HUES48 (cell line): ENCODE results near the gene SEPTIN1.

Source experiments
- H3K27ac ChIP-seq: one replicate; pipeline ENCODE4 v1.7.0; 2013; ENCODE audit warnings: low read depth, low read length, inconsistent platforms
- H3K27me3 ChIP-seq: 2 replicates; pipeline ENCODE4 v1.6.1; 2013; ENCODE audit warnings: mild to moderate bottlenecking, low read length; ENCODE audit not compliant: control insufficient read depth, insufficient read depth
- H3K36me3 ChIP-seq: 2 replicates; pipeline ENCODE4 v1.6.1; 2013; ENCODE audit warnings: low read length; ENCODE audit not compliant: control insufficient read depth, insufficient read depth
- H3K4me1 ChIP-seq: 2 replicates; pipeline ENCODE4 v1.6.1; 2013; ENCODE audit warnings: mild to moderate bottlenecking, low read length; ENCODE audit not compliant: control insufficient read depth, insufficient read depth
- H3K4me3 ChIP-seq: 2 replicates; pipeline ENCODE4 v1.5.1; 2013; ENCODE audit warnings: mild to moderate bottlenecking, low read depth, low read length
- H3K9ac ChIP-seq: 2 replicates; pipeline ENCODE4 v1.6.1; 2013; ENCODE audit warnings: mild to moderate bottlenecking, low read depth, low read length, moderate library complexity
- H3K9me3 ChIP-seq: 2 replicates; pipeline ENCODE4 v1.6.1; 2013; ENCODE audit warnings: low read length; ENCODE audit not compliant: control insufficient read depth, insufficient read depth

The SEPTIN1 gene, protein sequence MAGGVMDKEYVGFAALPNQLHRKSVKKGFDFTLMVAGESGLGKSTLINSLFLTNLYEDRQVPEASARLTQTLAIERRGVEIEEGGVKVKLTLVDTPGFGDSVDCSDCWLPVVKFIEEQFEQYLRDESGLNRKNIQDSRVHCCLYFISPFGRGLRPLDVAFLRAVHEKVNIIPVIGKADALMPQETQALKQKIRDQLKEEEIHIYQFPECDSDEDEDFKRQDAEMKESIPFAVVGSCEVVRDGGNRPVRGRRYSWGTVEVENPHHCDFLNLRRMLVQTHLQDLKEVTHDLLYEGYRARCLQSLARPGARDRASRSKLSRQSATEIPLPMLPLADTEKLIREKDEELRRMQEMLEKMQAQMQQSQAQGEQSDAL

DNA sequence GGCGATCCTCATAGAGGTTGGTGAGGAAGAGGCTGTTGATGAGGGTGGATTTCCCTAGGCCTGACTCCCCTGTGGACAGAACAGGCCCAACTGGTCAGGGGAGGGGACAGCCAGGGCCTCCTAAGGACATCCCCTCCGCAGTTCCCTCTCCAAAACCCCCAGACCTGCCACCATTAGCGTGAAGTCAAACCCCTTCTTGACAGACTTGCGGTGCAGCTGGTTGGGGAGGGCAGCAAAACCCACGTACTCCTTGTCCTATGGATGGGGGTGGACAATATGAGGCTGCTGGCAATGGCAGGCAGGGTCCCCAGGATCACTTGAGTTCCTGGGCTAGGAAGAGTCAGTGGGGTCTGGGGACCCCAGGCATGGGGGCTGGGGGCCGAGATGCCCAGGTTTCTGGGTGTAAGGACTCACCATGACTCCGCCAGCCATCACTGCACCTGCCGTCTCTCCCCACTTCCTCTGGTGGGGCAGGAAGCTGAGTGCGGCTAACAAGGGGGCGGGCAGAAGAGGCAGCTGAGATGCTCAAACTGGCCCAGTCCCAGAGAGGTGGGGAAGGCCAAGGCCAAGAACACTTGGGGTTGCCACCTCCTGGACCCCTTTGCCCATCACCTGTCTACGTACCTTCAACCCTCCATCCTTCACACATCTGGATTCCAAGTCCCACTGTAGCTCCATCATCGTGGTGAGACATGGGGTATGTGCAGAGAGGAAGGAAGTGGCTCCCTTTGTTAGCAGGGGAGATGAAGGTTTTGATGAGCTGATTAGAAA lies at the start of gene SEPTIN1:
Gene SEPTIN1, minus strand, starts transcription at position 451 of the 771 bp plus-strand sequence. Its CDS starts 19 bp downstream, at position 432.
- H3K36me3 ChIP-seq, result no peaks in the 10 kb centered on the region
- H3K4me3 ChIP-seq, result no peak within 1 kb of the TSS
- no peaks in the 10 kb centered on the region for H3K9me3 ChIP-seq
- H3K4me1 ChIP-seq, result peaks cover 2% of the 10 kb centered on the region
- peak within 1 kb of the TSS; percentile 12 for H3K27ac ChIP-seq
- H3K9ac ChIP-seq, result no peak within 1 kb of the TSS
- H3K27me3 ChIP-seq, result no peaks in the 10 kb centered on the region

DNA sequence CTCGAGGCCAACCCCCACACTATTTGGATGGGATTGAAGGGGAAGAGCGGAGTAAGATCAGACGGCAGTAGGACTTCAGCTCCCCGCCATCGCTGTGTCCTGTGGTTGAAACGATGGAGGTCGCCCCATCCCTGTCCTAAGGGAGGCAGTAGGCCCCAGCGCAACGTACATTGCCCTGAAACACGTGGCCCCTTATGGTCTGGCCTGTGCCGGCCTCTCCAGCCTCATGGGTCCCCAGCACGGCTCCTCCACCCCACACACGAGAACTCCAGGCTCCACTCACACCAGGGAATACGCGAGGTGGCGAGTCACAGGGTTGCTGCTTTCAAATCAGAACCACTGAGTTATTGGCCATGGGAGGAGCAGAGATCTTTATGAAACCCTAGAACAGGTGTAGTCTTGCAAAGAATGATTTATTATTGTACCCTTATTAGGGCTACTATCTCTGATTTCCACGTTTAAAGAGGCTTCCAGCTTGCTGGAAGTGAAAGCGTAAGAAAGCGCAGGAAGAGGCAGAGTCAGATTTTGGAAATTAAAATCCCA lies 48.1 kb upstream of the SEPTIN1 start:
- H3K9me3 ChIP-seq, result no peaks in the 10 kb centered on the region
- H3K27me3 ChIP-seq, result no peaks in the 10 kb centered on the region
- H3K4me1 ChIP-seq, result peaks cover 5% of the 10 kb centered on the region; the same call in 1 of the 2 replicates
- no peak overlapping the region for H3K27ac ChIP-seq
- H3K36me3 ChIP-seq, result peaks cover 17% of the 10 kb centered on the region
- H3K9ac ChIP-seq, result peak overlapping the region; percentile 25
- peak overlapping the region; percentile 33; the same call in 1 of the 2 replicates for H3K4me3 ChIP-seq

DNA sequence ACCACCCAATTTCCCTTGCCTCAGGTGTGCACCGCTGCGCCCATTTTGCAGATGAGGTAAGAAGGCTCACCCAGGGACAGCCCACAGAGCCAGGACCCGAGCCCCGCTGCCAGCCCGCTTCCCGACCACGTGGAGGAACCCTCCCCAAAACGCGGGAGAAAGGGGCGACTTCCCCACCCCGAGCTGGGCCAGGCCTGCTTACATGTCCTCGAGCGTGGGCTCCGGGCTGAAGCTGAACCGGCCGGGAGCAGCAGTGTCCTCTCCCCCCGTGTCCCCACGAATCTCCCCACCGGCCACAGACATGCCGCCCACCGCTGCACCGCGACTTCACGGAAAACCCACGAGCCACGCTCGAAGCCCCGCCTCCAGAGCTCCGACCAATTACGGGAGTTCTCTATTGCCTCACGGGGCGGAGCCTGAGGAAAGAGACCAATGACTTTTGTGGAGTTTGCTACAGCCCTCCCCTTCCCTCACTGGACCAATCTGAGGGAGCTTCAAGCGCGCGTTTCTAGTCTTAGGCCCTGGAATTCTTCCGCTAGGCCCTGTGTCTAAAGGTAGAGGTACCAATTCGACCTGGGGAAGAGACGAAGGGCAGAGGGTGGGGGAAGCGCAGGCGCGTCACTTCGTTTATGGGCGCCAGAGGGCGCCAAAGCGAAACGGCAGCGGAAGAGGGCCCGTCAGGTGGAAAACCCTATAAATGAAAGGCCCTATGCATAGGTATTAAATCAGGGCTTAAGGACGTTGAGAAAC lies 47.5 kb upstream of the SEPTIN1 start, which contains the start of gene DCTPP1:
Gene DCTPP1, minus strand, starts transcription at position 353 of the 750 bp plus-strand sequence. Its CDS starts 50 bp downstream, at position 303.
- Histone ChIP-seq H3K4me1 (peaks cover 5% of the 10 kb centered on the region; the same call in 1 of the 2 replicates), H3K36me3 (peaks cover 18% of the 10 kb centered on the region), H3K27me3 (no peaks in the 10 kb centered on the region), H3K4me3 (peak within 1 kb of the TSS; percentile 77), H3K9me3 (no peaks in the 10 kb centered on the region), H3K27ac (peak within 1 kb of the TSS; percentile 16), H3K9ac (peak within 1 kb of the TSS; percentile 39)

DNA sequence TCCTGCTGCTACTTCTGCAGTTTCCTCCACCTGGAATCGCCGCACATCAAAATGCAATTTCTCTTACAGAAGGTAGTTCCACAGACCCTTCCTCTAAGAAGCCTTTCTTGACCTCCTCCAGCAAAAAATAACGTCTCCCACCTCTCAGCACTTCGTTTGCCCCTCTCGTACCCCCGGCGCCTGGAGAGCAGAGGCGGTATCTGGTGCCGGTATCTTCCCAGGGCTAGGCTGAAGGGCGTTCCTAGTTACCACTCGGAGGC lies 47.0 kb upstream of the SEPTIN1 start:
- Histone ChIP-seq H3K27ac (peak overlapping the region; percentile 16), H3K4me3 (peak overlapping the region; percentile 77), H3K27me3 (no peaks in the 10 kb centered on the region), H3K36me3 (peaks cover 23% of the 10 kb centered on the region), H3K9me3 (no peaks in the 10 kb centered on the region), H3K9ac (peak overlapping the region; percentile 39), H3K4me1 (peaks cover 5% of the 10 kb centered on the region; the same call in 1 of the 2 replicates)

DNA sequence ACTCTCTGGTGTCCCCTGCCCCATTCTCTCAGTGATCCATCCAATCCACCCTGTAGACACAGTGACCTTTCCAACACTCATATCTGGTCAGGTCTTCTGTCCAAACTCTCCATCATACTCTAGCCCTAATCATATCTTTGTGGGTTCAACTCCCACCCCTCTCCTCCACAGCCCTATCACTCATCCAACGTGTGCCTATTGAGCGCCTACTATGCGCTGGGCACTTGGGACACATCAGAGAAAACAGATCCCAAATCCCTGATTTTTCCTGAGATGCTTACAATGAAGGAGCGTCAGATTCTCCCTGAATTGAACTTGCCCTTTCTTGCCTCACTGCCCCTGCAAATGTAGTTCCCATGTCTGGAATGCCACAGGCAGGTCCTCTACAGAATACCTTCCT lies 45.7 kb upstream of the SEPTIN1 start:
- H3K36me3 ChIP-seq, result peaks cover 34% of the 10 kb centered on the region
- H3K27me3 ChIP-seq, result no peaks in the 10 kb centered on the region
- no peak overlapping the region for H3K27ac ChIP-seq
- H3K9ac ChIP-seq, result no peak overlapping the region
- no peak overlapping the region for H3K4me3 ChIP-seq
- H3K4me1 ChIP-seq, result peaks cover 5% of the 10 kb centered on the region; the same call in 1 of the 2 replicates
- H3K9me3 ChIP-seq, result no peaks in the 10 kb centered on the region

DNA sequence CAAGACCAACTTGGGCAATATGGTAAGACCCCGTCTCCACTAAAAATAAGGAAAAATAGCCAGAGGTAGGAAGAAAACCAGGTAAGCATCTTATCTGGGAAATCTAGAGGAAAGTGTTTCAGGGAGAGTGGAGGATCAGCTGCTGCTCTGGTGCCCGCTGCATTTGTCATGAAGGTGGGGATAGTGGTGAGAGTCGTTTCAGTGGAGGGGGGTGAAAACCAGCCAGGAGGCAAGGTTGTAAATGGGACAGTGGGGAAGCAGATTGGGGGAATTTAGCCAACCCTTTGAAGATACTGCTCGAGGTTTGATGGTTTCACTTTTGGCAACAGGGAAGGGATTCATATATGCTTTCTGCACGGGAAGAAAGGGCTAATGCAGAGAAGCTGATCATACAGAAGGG lies 38.6 kb upstream of the SEPTIN1 start:
- H3K9ac ChIP-seq, result no peak overlapping the region
- no peaks in the 10 kb centered on the region for H3K27me3 ChIP-seq
- no peak overlapping the region for H3K4me3 ChIP-seq
- H3K4me1 ChIP-seq, result peaks cover 5% of the 10 kb centered on the region
- H3K36me3 ChIP-seq, result peaks cover 47% of the 10 kb centered on the region
- H3K27ac ChIP-seq, result no peak overlapping the region
- H3K9me3 ChIP-seq, result no peaks in the 10 kb centered on the region

DNA sequence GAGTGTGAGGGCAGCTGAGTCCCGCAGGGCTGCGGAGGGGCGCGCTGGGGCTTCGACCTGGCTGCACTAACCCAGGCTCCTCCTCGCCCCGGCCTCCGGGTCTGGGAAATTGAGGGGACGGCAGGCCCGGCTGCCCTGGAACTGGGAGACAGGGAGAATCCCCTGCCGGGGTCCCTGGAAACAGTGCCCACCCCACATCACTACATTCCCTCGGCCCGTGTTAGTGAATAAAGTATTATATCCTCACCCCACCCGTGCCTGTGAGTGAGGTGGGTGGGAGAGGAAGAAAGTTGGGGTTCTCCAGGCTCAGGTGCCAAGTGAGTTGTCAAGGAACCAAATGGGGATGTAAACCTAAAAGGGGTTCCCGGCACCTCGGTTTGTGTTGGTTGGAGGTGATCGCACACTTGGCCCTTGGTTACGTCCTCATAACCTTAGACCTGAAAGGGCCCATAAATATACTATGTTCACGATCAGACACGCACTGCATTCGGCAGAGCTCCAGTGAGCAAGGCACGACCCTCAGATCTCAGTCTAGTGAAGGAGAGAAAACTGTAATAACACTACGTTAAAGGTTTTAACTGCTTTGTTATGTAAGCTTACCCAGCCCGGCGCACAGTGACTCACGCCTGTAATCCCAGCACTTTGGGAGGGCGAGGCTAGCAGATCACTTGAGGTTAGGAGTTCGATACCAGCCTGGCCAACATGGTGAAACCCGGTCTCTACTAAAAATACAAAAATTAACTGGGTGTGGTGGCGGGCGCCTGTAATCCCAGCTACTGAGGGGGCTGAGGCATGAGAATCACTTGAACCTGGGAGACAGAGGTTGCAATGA lies 36.2 kb upstream of the SEPTIN1 start:
- peak overlapping the region; percentile 76 for H3K27ac ChIP-seq

DNA sequence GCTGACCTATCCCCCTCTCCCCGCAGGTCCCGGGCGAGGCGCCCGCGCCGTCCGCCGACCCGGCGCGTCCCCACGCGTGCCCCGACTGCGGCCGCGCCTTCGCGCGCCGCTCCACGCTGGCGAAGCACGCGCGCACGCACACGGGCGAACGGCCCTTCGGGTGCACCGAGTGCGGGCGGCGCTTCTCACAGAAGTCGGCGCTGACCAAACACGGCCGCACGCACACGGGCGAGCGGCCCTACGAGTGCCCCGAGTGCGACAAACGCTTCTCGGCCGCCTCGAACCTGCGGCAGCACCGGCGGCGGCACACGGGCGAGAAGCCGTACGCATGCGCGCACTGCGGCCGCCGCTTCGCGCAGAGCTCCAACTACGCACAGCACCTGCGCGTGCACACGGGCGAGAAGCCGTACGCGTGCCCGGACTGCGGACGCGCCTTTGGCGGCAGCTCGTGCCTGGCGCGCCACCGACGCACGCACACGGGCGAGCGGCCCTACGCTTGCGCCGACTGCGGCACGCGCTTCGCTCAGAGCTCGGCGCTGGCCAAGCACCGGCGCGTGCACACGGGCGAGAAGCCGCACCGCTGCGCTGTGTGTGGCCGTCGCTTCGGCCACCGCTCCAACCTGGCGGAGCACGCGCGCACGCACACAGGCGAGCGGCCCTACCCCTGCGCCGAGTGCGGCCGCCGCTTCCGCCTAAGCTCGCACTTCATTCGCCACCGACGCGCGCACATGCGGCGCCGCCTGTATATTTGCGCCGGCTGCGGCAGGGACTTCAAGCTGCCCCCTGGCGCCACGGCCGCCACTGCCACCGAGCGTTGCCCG lies 35.4 kb upstream of the SEPTIN1 start:
- Histone ChIP-seq H3K9me3 (no peaks in the 10 kb centered on the region), H3K36me3 (peaks cover 42% of the 10 kb centered on the region), H3K27me3 (no peaks in the 10 kb centered on the region), H3K9ac (peak overlapping the region; percentile 39; the same call in 1 of the 2 replicates), H3K27ac (peak overlapping the region; percentile 76), H3K4me3 (peak overlapping the region; percentile 62), H3K4me1 (peaks cover 5% of the 10 kb centered on the region)

More for the DNA sequence above, 36.2 kb upstream of the SEPTIN1 start:
- Histone ChIP-seq H3K27me3 (no peaks in the 10 kb centered on the region), H3K9me3 (no peaks in the 10 kb centered on the region), H3K9ac (no peak overlapping the region; the same call in 1 of the 2 replicates), H3K4me3 (peak overlapping the region; percentile 62), H3K36me3 (peaks cover 38% of the 10 kb centered on the region), H3K4me1 (peaks cover 5% of the 10 kb centered on the region)

DNA sequence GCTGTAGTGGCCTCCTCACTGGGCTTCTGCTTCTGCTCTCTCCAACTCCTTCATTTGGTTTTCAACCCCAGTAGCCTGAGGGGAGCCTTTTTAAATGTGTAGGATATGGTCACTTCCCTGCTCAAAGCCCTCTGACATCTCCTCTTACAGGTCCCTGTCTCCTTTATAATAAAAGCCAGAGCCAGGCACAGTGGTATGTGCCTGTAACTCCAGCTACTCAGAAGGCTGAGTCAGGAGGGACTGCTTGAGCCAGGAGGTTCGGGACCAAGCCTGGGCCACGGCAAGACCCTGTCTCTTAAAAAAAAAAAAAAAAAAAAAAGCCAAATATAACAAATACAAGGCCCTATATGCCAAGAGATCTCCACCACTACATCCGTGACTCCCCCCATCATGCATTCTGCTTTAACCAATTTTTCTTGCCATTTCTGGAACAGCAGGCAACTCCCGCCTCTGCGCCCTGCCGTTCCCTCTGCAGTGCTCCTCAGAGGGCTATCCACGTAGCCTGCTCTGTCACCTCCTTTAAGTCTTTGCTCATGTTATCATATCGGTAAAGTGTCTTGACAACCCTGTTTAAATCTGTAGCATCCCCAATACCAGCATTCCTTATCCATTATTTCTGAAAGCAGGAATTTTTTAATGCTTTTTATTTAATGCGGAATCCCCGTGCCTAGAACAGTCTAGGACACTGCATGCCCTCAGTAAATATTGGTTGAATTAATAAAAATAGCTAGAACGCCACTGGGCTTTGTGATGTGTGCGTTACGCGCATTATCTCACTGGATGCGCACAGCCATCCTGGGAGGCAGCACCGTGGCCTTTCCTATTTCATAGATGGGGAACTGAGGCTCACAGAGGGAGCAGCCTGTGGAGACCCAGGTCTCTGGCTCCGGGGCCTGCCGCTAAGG lies 34.5 kb upstream of the SEPTIN1 start:
- Histone ChIP-seq H3K9me3 (no peaks in the 10 kb centered on the region), H3K4me3 (peak overlapping the region; percentile 62), H3K27ac (peak overlapping the region; percentile 76), H3K9ac (peak overlapping the region; percentile 39; the same call in 1 of the 2 replicates), H3K36me3 (peaks cover 42% of the 10 kb centered on the region), H3K4me1 (peaks cover 5% of the 10 kb centered on the region), H3K27me3 (no peaks in the 10 kb centered on the region)
